ENCODE data around the gene TRAIP. TPM values are rescaled to one million over a fixed set of nuclear protein-coding genes. Genes with fewer than 3 reads are reported as not detected.

Gene TRAIP
- total RNA-seq, 1 experiment from 2014 or later = 15.6 TPM

- H3K9me3 ChIP-seq (replicated peaks) = no peaks in the 10 kb centered on the region
- DNase-seq = no peak
- no peaks in the 10 kb centered on the region for H3K4me1 ChIP-seq
- H3K36me3 ChIP-seq = no peaks in the 10 kb centered on the region
- H3K27ac ChIP-seq = no peak overlapping the region
- no peaks in the 10 kb centered on the region for H3K27me3 ChIP-seq
- no peak overlapping the region for H3K4me3 ChIP-seq
Observed at GRCh38 chr3:49812916-49813496, 43.4 kb downstream of the TRAIP start.

DNA sequence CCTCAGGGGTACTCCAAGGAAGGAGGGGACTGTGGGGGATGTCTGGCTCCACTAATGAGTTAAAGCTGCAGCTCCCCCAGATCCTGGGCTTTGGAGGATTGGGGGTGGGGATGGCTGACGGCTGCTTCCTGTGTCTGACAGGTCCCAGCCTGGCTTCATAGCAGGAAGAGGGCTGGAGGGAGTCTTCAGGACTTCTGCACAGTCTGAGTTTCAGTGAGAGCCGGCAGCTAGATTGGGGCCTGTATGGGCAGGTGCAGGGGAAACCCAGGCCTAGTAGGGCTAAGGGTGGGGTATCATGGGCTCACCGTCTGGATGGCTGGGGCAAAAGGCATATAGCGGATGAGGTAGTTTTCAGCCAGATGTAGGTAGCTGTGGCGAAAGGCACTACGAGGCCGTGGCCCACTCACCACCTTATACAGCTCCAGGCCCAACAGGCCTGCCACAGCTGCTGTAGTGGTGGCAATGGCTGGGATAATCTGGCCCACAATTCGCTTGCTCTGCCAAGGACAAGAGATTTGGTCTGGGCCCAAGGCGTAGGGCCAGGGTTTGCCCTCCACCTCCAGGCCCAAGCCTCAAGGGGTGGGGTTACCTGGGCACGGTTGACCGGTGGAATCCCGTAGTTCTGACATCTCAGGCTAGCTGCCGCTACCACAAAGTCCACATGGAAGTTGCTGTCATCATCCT is 48.8 kb downstream of the TRAIP start:
- H3K27me3 ChIP-seq = no peaks in the 10 kb centered on the region
- H3K9me3 ChIP-seq (replicated peaks) = no peaks in the 10 kb centered on the region
- no peaks in the 10 kb centered on the region for H3K36me3 ChIP-seq
- no peak overlapping the region for H3K27ac ChIP-seq
- H3K4me3 ChIP-seq = no peak overlapping the region
- H3K4me1 ChIP-seq = peaks cover 18% of the 10 kb centered on the region
- no peak for DNase-seq

GRCh38 chr3:49806850-49807249 is 49.5 kb downstream of the TRAIP start:
- H3K9me3 ChIP-seq (replicated peaks) = no peaks in the 10 kb centered on the region
- no peak for DNase-seq
- no peaks in the 10 kb centered on the region for H3K36me3 ChIP-seq
- H3K4me3 ChIP-seq = no peak overlapping the region
- H3K27me3 ChIP-seq = no peaks in the 10 kb centered on the region
- no peak overlapping the region for H3K27ac ChIP-seq
- H3K4me1 ChIP-seq = peaks cover 18% of the 10 kb centered on the region

DNA sequence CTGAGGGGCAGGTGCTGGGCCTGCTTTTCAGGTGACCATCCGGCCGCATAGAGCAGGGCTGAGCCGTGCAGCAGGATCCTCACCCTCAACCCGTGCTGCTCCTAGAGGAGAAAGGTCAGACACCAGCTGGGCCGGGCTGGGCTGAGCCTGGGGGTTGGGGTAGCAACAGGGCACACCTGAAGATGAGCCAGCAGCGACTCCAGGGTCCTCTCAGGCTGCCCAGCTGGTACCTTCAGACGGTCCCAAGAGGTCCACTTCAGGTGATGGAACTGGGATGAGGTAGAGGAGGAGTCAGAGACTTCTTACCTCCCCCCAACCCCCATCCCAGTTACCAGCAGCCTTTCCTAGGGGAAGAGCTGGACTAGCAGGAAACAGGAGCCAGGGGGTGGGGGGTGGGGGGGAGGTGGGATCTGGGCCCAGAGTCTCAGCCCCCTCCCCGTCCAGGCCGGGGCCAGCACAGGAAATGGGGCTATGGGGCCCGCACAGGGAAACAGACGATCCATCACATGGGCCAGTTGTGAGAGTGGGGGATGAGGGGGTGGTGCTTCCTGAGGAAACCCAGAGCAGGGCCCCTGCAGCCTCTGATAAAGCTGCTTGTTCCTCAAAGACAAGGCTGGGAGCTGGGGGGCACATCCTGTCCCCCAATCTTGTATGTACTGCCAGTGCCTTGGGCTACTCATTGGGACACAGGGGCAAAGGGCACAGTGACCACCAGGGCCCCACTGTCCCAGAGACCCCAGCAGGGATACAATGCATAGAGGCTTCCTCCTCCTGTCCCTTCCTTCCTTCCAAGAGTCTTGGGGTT is 50.3 kb downstream of the TRAIP start:
- Histone ChIP-seq H3K27me3 (no peaks in the 10 kb centered on the region), H3K4me3 (no peak overlapping the region), H3K27ac (no peak overlapping the region)

DNA sequence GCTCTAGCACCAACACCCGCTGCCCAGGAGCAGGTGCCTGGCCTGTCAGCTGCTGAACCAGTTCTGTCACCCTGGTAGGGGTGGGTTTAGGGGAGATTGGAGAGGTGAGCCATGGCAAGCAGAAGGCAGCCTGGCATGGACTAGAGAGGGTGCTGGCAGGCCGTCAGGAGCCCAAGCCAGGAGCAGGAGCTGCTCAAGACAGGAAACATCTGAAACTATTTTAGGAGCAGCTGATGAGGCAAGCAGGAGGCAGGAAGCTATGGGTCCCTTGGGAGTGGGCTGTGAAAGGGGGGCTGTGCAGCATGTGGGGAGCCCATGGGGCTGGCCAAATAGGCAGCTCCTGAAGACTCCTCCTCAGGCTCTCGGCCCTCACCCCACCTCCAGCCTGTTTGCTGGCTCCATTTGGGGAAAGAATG is 51.0 kb downstream of the TRAIP start:
- Histone ChIP-seq H3K9me3 (replicated peaks) (no peaks in the 10 kb centered on the region), H3K27ac (no peak overlapping the region), H3K4me1 (peaks cover 18% of the 10 kb centered on the region), H3K27me3 (no peaks in the 10 kb centered on the region), H3K4me3 (no peak overlapping the region), H3K36me3 (no peaks in the 10 kb centered on the region)
- peak; percentile 53 to 61 for DNase-seq

More for the DNA sequence above, 50.3 kb downstream of the TRAIP start:
- DNase-seq = no peak
- H3K4me1 ChIP-seq = peaks cover 18% of the 10 kb centered on the region
- no peaks in the 10 kb centered on the region for H3K9me3 ChIP-seq (replicated peaks)
- H3K36me3 ChIP-seq = no peaks in the 10 kb centered on the region

- peaks cover 18% of the 10 kb centered on the region for H3K4me1 ChIP-seq
- no peaks in the 10 kb centered on the region for H3K9me3 ChIP-seq (replicated peaks)
- no peak overlapping the region for H3K27ac ChIP-seq
- H3K27me3 ChIP-seq = no peaks in the 10 kb centered on the region
- no peaks in the 10 kb centered on the region for H3K36me3 ChIP-seq
- DNase-seq = no peak
- no peak overlapping the region; the same call in 1 of the 2 replicates for H3K4me3 ChIP-seq
Observed at GRCh38 chr3:49804141-49805041, 52.0 kb downstream of the TRAIP start.

GRCh38 chr3:49803465-49804140 is 52.8 kb downstream of the TRAIP start:
- DNase-seq = peak; percentile 60 to 67
- peaks cover 18% of the 10 kb centered on the region for H3K4me1 ChIP-seq

GRCh38 chr3:49802719-49803464 is 53.5 kb downstream of the TRAIP start, which contains the start of gene INKA1:
INKA1 (plus strand) TSS chr3:49803261; CDS start chr3:49803393, 132 bp downstream.
- H3K9me3 ChIP-seq (replicated peaks) = no peaks in the 10 kb centered on the region
- DNase-seq = peak; percentile 82 to 88

More at GRCh38 chr3:49803465-49804140, 52.8 kb downstream of the TRAIP start:
- no peaks in the 10 kb centered on the region for H3K9me3 ChIP-seq (replicated peaks)
- H3K27me3 ChIP-seq = no peaks in the 10 kb centered on the region
- no peak overlapping the region for H3K27ac ChIP-seq
- peak overlapping the region; percentile 79 for H3K4me3 ChIP-seq
- no peaks in the 10 kb centered on the region for H3K36me3 ChIP-seq

DNA sequence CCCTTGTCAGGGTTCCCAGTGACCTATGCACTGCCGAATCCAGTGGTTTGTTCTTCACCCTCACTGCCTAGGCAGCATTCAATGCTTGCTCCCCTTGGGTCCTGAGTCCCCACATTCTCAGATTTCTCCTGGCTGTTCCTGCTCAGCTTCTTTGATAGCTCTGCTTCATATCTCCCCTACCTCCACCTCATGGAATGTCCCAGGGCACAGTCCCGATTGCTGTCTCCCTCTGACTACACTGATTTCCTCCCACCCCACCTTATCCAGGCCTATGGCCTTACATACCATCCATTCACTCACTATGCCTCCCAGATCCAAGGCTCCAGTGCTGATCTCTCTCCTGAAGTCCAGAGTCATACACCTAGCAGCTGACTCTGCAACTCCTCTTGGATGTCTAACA is 55.2 kb downstream of the TRAIP start:
- Histone ChIP-seq H3K27ac (no peak overlapping the region), H3K4me3 (no peak overlapping the region), H3K27me3 (no peaks in the 10 kb centered on the region), H3K9me3 (replicated peaks) (no peaks in the 10 kb centered on the region), H3K36me3 (no peaks in the 10 kb centered on the region), H3K4me1 (peaks cover 14% of the 10 kb centered on the region)
- DNase-seq = no peak

More at GRCh38 chr3:49802719-49803464, 53.5 kb downstream of the TRAIP start, which contains the start of gene INKA1:
- Histone ChIP-seq H3K36me3 (no peaks in the 10 kb centered on the region), H3K4me3 (peak within 1 kb of the TSS; percentile 79), H3K27ac (no peak within 1 kb of the TSS), H3K4me1 (peaks cover 18% of the 10 kb centered on the region), H3K27me3 (no peaks in the 10 kb centered on the region)

DNA sequence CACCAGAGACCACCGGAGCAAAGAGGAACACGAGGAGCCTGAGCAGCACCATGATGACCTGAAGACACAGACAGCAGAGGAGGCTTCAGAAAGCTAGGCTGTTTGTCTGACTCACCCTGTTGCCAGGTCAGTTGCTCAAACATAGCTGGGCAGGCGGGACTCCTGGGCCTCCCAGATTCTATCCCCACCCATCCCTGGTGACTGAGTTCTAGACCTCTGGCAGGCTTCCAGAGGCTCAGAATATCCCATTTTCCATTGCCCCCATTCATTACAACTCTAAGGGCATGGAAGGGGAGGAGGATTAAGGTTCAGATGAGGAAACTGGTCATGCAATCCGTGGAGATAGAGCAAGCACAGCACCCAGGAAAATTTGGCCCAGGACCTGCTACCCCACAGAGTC is 56.6 kb downstream of the TRAIP start, which contains the start of gene CDHR4:
Gene CDHR4 (minus strand): TSS at position 113 of the 400 bp plus-strand sequence. CDS start 61 bp downstream, at position 52.
- H3K27ac ChIP-seq = no peak within 1 kb of the TSS
- 0 out of 2 replicates have a peak, but pooled peaks cover 4% of the 10 kb centered on the region for H3K4me1 ChIP-seq
- DNase-seq = no peak
- no peaks in the 10 kb centered on the region for H3K9me3 ChIP-seq (replicated peaks)
- H3K4me3 ChIP-seq = no peak within 1 kb of the TSS
- no peaks in the 10 kb centered on the region for H3K36me3 ChIP-seq
- no peaks in the 10 kb centered on the region for H3K27me3 ChIP-seq

GRCh38 chr3:49799105-49799504 is 57.3 kb downstream of the TRAIP start:
- Histone ChIP-seq H3K36me3 (no peaks in the 10 kb centered on the region), H3K27me3 (no peaks in the 10 kb centered on the region), H3K4me3 (no peak overlapping the region), H3K4me1 (0 out of 2 replicates have a peak, but pooled peaks cover 4% of the 10 kb centered on the region), H3K27ac (no peak overlapping the region), H3K9me3 (replicated peaks) (no peaks in the 10 kb centered on the region)
- DNase-seq = no peak

DNA sequence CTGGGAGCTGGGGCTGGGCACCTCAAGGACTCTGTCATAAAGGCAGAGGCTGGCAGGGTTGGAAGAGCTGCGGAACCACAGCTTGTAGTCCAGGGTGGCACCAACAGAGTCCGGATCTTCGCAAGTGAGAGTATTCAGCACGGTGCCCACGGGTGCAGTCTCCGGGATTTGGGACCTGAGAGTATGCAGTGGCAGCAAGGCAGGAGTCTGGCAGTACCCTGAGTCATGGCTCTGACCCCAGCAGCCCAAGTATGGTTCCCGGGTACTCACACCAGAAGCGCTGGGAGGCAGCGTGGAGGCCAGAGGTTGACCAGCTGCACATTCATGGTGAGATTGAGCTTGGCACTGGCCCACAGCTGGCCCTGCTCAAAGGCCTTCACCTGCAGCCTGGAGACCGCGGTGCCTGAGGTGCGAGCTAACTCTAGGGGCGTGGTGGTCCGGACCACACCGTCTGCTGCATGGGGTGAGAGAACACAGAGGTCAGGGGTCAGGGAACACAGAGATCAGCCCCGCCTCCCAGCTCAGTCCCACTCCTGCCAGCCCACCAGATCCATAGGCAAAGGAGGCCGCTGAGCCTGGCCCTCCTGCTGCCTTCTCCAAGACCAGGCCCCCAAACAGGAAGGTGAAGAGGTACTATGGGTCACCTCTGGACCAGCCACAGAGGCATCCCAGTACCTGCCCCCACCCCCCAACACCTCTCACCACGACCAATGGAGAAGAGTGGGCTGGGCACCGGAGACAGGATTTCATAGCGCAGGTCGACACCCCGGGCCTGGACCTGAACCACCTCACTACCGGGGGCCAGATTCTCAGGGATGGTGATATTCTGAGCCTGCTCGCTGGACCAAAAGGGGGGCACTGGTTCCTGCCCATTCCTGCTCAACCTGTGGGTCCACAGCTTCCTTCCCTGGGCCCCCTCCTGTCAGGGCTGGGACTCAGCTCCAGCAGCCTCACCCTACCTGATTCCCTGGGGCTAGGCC is 61.1 kb downstream of the TRAIP start:
- Histone ChIP-seq H3K9me3 (replicated peaks) (no peaks in the 10 kb centered on the region), H3K4me3 (no peak overlapping the region), H3K27ac (no peak overlapping the region), H3K36me3 (no peaks in the 10 kb centered on the region), H3K4me1 (no peaks in the 10 kb centered on the region), H3K27me3 (no peaks in the 10 kb centered on the region)
- DNase-seq = no peak

Data from SJCRH30 (cell line).